ENCODE measurements around the gene CST6. TPM values are rescaled to one million over a fixed set of nuclear protein-coding genes. Genes with fewer than 3 reads are reported as not detected.

The CST6 gene
- total and polyA plus RNA-seq, 4 donors: not detected

DNA sequence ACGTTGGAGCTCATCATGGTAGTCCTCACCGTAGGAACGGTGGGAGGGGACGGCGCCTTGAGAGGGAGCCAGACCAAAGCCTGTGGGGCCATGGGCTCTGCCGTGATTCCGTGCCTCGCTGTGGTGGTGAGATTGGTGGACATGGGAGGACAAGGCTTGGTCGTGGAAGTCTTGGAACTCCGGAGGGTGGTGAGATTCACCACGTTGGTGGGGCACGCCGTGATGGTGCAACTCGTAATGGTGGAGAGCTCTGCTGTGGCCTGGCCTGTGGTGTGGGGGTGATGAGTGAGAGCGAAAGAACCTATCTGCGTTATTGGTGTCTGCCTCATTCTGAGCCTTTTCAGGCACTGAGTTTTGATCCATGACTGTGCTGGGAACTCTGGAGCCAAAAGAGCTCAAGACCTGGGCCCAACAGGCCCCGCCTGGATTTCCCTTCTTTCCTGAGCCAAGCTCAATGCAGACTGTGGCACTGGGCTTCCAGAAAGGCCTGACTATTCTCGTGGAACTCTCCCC, 14.3 kb downstream of the CST6 start, which contains the start of gene CATSPER1:
Gene CATSPER1 (minus strand): TSS at position 463 of the 513 bp plus-strand sequence. CDS start 100 bp downstream, at position 363.
- H3K27me3 ChIP-seq (ENCODE audit: control insufficient read depth in 4 of 4, insufficient read depth in 4 of 4, low read length in 3 of 4): no peaks in the 10 kb centered on the region
- H3K9ac ChIP-seq (ENCODE audit: low read depth in 1 of 2, low read length in 2 of 2): no peak within 1 kb of the TSS
- H3K36me3 ChIP-seq (ENCODE audit: control insufficient read depth in 4 of 4, insufficient read depth in 3 of 4, low read depth in 1 of 4, low read length in 3 of 4): no peaks in the 10 kb centered on the region
- no peak within 1 kb of the TSS for H3K27ac ChIP-seq (ENCODE audit: low read depth in 1 of 2, low read length in 2 of 2)
- peaks cover 0 to 7% (median 2%) of the 10 kb centered on the region in 4 donors for H3K4me1 ChIP-seq (ENCODE audit: control insufficient read depth in 4 of 4, insufficient read depth in 4 of 4, low read length in 3 of 4)
- no peak within 1 kb of the TSS for H3K4me3 ChIP-seq (ENCODE audit: low read depth in 1 of 3, low read length in 3 of 3)
- no peak for TF ChIP-seq JUND (IDR thresholded peaks at IDR 0.05)
- no peak for TF ChIP-seq TAF1 (conservative IDR thresholded peaks at IDR 0.05)
- no peak for TF ChIP-seq FOXA1 (IDR thresholded peaks at IDR 0.05)
- TF ChIP-seq, protein P1, sequence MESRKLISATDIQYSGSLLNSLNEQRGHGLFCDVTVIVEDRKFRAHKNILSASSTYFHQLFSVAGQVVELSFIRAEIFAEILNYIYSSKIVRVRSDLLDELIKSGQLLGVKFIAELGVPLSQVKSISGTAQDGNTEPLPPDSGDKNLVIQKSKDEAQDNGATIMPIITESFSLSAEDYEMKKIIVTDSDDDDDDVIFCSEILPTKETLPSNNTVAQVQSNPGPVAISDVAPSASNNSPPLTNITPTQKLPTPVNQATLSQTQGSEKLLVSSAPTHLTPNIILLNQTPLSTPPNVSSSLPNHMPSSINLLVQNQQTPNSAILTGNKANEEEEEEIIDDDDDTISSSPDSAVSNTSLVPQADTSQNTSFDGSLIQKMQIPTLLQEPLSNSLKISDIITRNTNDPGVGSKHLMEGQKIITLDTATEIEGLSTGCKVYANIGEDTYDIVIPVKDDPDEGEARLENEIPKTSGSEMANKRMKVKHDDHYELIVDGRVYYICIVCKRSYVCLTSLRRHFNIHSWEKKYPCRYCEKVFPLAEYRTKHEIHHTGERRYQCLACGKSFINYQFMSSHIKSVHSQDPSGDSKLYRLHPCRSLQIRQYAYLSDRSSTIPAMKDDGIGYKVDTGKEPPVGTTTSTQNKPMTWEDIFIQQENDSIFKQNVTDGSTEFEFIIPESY (IDR thresholded peaks at IDR 0.05): no peak
- no peak for TF ChIP-seq NR2F2 (IDR thresholded peaks at IDR 0.05)
- no peak for TF ChIP-seq YY1 (IDR thresholded peaks at IDR 0.05)
- WGBS: 90% methylated on average over 18 of the region's 18 CpGs
- DNase-seq (ENCODE audit: low spot score): no peak
- no peaks in the 10 kb centered on the region for H3K9me3 ChIP-seq (ENCODE audit: control insufficient read depth in 4 of 4, low read length in 3 of 4)

DNA sequence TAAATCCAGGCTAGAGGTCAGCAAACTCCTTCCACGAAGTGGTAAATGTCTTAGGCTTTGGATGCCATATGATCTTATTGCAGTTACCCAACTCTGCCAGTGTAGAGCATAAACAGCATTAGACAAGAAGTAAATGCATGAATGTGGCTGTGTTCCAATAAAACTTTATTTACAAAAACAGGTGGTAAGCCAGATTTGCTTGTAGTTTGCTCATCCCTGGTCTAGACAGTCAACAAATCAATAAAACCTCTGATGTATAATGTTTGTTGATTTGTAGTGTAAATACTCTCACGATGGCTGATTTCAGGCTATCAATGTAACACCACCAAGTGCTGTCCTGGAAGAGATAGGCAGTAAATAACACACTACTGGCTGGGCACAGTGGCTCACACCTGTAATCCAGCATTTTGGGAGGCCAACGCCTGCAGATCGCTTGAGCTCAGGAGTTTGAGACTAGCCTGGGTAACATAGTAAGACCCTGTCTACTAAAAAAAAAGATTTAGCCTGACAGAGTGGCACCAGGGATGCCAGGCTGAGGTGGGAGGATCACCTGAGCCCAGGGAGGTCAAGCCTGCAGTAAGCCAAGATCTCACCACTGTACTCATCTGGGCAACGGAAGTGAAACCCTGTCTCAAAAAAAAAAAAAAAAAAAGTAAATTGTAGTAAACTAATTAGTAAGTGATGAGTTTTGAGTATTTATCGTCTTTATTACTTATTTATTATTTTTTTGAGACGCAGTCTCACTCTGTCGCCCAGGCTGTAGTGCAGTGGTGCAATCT, 21.3 kb downstream of the CST6 start:
- no peak for TF ChIP-seq YY1 (IDR thresholded peaks at IDR 0.05)
- Histone ChIP-seq H3K9ac (ENCODE audit: low read depth in 1 of 2, low read length in 2 of 2) (no peak overlapping the region), H3K27ac (ENCODE audit: low read depth in 1 of 2, low read length in 2 of 2) (no peak overlapping the region), H3K27me3 (ENCODE audit: control insufficient read depth in 4 of 4, insufficient read depth in 4 of 4, low read length in 3 of 4) (peaks cover 0 to 5% (median 0%) of the 10 kb centered on the region in 4 donors), H3K4me1 (ENCODE audit: control insufficient read depth in 4 of 4, insufficient read depth in 4 of 4, low read length in 3 of 4) (no peaks in the 10 kb centered on the region), H3K9me3 (ENCODE audit: control insufficient read depth in 4 of 4, low read length in 3 of 4) (no peaks in the 10 kb centered on the region), H3K4me3 (ENCODE audit: low read depth in 1 of 3, low read length in 3 of 3) (no peak overlapping the region), H3K36me3 (ENCODE audit: control insufficient read depth in 4 of 4, insufficient read depth in 3 of 4, low read depth in 1 of 4, low read length in 3 of 4) (no peaks in the 10 kb centered on the region)
- WGBS: 76% methylated on average over 8 of the region's 8 CpGs
- no peak for DNase-seq (ENCODE audit: low spot score)

DNA sequence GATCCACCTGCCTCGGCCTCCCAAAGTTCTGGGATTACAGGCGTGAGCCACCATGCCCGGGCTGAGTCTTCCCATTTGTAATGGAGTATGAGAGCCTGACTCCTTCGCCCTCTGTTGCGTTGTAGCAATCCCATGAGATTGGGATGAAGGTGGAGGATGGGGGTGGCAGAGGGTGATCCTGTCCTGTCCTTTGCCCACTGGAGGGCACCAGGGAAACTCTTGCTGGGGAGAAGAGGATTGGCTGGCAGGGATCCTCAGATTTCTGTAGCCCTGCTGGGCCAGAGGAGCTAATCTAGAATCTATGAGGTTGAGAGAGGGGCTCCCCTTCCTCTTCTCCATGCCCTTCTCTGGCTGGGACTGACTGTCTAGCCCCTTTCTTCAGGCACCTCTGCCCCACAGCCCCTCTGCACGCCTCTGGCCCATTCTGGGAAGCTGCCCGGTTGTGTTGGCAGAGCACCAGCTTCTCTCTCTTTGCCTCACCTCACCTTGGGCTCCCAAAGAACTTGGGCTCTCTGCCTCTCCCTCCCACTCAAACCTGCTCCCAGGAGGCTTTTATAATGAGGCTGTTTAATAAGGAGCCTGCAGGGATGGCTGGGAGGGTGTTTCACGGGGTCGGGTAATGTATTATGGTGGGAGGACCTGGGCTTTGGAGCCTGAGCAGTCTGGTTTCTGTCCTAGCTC, 24.0 kb downstream of the CST6 start:
- DNase-seq (ENCODE audit: low spot score): no peak
- Histone ChIP-seq H3K9ac (ENCODE audit: low read depth in 1 of 2, low read length in 2 of 2) (no peak overlapping the region), H3K4me1 (ENCODE audit: control insufficient read depth in 4 of 4, insufficient read depth in 4 of 4, low read length in 3 of 4) (no peaks in the 10 kb centered on the region), H3K9me3 (ENCODE audit: control insufficient read depth in 4 of 4, low read length in 3 of 4) (no peaks in the 10 kb centered on the region), H3K27ac (ENCODE audit: low read depth in 1 of 2, low read length in 2 of 2) (no peak overlapping the region), H3K27me3 (ENCODE audit: control insufficient read depth in 4 of 4, insufficient read depth in 4 of 4, low read length in 3 of 4) (peaks cover 0 to 5% (median 0%) of the 10 kb centered on the region in 4 donors), H3K36me3 (ENCODE audit: control insufficient read depth in 4 of 4, insufficient read depth in 3 of 4, low read depth in 1 of 4, low read length in 3 of 4) (no peaks in the 10 kb centered on the region), H3K4me3 (ENCODE audit: low read depth in 1 of 3, low read length in 3 of 3) (no peak overlapping the region)
- WGBS: 80% methylated on average over 9 of the region's 9 CpGs
- TF ChIP-seq TAF1 (conservative IDR thresholded peaks at IDR 0.05) (no peak), EGR1 (IDR thresholded peaks at IDR 0.05; ENCODE audit: low read depth in 2 of 2) (no peak), GABPA (IDR thresholded peaks at IDR 0.05 in 1 of 2, conservative IDR thresholded peaks at IDR 0.05 in 1 of 2) (no peak), FOXA1 (IDR thresholded peaks at IDR 0.05) (no peak), YY1 (IDR thresholded peaks at IDR 0.05) (no peak), FOXA2 (IDR thresholded peaks at IDR 0.05) (no peak)
- TF ChIP-seq, protein P2, sequence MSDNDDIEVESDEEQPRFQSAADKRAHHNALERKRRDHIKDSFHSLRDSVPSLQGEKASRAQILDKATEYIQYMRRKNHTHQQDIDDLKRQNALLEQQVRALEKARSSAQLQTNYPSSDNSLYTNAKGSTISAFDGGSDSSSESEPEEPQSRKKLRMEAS (IDR thresholded peaks at IDR 0.05): no peak
- TF ChIP-seq, protein P3, sequence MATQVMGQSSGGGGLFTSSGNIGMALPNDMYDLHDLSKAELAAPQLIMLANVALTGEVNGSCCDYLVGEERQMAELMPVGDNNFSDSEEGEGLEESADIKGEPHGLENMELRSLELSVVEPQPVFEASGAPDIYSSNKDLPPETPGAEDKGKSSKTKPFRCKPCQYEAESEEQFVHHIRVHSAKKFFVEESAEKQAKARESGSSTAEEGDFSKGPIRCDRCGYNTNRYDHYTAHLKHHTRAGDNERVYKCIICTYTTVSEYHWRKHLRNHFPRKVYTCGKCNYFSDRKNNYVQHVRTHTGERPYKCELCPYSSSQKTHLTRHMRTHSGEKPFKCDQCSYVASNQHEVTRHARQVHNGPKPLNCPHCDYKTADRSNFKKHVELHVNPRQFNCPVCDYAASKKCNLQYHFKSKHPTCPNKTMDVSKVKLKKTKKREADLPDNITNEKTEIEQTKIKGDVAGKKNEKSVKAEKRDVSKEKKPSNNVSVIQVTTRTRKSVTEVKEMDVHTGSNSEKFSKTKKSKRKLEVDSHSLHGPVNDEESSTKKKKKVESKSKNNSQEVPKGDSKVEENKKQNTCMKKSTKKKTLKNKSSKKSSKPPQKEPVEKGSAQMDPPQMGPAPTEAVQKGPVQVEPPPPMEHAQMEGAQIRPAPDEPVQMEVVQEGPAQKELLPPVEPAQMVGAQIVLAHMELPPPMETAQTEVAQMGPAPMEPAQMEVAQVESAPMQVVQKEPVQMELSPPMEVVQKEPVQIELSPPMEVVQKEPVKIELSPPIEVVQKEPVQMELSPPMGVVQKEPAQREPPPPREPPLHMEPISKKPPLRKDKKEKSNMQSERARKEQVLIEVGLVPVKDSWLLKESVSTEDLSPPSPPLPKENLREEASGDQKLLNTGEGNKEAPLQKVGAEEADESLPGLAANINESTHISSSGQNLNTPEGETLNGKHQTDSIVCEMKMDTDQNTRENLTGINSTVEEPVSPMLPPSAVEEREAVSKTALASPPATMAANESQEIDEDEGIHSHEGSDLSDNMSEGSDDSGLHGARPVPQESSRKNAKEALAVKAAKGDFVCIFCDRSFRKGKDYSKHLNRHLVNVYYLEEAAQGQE (IDR thresholded peaks at IDR 0.05): no peak

Measured in liver (tissue), 9 donors.